ENCODE measurements around the gene RALGPS2.

DNA sequence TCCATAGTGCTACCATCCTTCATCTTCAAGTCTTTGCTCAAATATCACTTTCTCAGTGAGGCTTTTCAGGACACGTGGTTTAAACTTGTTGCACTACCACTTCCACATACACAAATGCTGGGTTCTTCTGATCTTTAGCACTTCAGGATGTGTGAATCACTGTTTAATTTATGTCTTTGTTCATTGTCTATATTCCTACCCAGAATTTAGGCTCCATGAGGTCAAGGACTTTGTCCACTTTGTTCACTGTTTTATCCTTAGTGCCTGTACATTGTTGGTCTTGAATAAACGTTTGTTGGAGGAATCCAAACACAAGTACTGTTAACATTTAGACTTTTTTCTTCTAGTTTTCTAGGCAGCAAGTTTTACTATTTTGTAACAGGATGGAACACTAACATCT, 42.6 kb upstream of the RALGPS2 start:
- TF ChIP-seq GATA2 (IDR thresholded peaks at IDR 0.05; ENCODE audit: low read depth, low read length) (no peak), GATA3 (IDR thresholded peaks at IDR 0.05; ENCODE audit: low read depth, low read length) (no peak)

Data from SH-SY5Y (cell line).